ENCODE data around the gene OR6K3.

OR6K3 gene

GRCh38 chr1:158720620-158721019, at the start of gene OR6K3:
OR6K3 (minus strand) TSS chr1:158720720; CDS start chr1:158718115, 2,605 bp downstream.
- Histone ChIP-seq H3K36me3 (ENCODE audit: control insufficient read depth, low read length) (no peaks in the 10 kb centered on the region), H3K27ac (ENCODE audit: low read depth, low read length) (no peak within 1 kb of the TSS), H3K79me2 (ENCODE audit: control insufficient read depth, low read length) (no peaks in the 10 kb centered on the region), H3K4me2 (ENCODE audit: low read length) (no peak within 1 kb of the TSS), H3K27me3 (ENCODE audit: control insufficient read depth, low read length) (0 out of 2 replicates have a peak, but pooled peaks cover 7% of the 10 kb centered on the region), H3K9me3 (ENCODE audit: control insufficient read depth, insufficient read depth, low read length) (no peaks in the 10 kb centered on the region), H3K4me1 (ENCODE audit: control insufficient read depth, low read length) (no peaks in the 10 kb centered on the region), H3K9me2 (replicated peaks; ENCODE audit: control insufficient read depth, low read length) (no peaks in the 10 kb centered on the region), H4K20me1 (ENCODE audit: control insufficient read depth, insufficient read depth, low read depth, low read length) (no peaks in the 10 kb centered on the region), H3F3A (ENCODE audit: control insufficient read depth, insufficient read depth) (no peaks in the 10 kb centered on the region), H3K4me3 (ENCODE audit: low read length) (no peak within 1 kb of the TSS)
- no peak for TF ChIP-seq EZH2phosphoT487 (IDR thresholded peaks at IDR 0.05; ENCODE audit: borderline replicate concordance, low read length)
- TF ChIP-seq CTCF (IDR thresholded peaks at IDR 0.05; ENCODE audit: low read depth, low read length, poor library complexity, severe bottlenecking): no peak

DNA sequence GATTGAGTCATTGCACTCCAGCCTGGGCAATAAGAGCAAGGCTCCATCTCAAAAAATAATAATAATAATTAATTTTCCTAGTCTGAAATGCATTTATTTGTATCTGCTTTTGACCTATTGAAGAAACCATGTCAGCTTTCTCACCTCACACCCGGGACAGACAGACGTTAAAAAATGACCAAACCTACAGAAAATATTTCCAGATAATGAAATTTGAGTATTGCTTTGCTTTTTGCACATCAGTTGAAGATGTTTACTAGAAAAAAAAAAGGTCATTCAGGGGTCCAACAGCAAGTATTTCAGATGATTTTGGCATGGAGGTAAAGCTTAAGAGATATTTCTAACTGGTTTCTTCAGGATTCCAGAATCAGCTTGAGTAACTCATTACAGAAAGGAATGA, 33.9 kb upstream of the OR6K3 start, which contains the start of gene OR6K6:
TSS of gene OR6K6 (plus strand) at position 301 of the 400 bp plus-strand sequence. CDS start 168 bp downstream, outside the sequence.
- Histone ChIP-seq H4K20me1 (ENCODE audit: control insufficient read depth, insufficient read depth, low read depth, low read length) (no peaks in the 10 kb centered on the region), H3K79me2 (ENCODE audit: control insufficient read depth, low read length) (no peaks in the 10 kb centered on the region), H3K36me3 (ENCODE audit: control insufficient read depth, low read length) (no peaks in the 10 kb centered on the region), H3K27ac (ENCODE audit: low read depth, low read length) (no peak within 1 kb of the TSS), H3K4me2 (ENCODE audit: low read length) (no peak within 1 kb of the TSS), H3K27me3 (ENCODE audit: control insufficient read depth, low read length) (0 out of 2 replicates have a peak, but pooled peaks cover 2% of the 10 kb centered on the region), H3K4me1 (ENCODE audit: control insufficient read depth, low read length) (no peaks in the 10 kb centered on the region), H3K9me3 (ENCODE audit: control insufficient read depth, insufficient read depth, low read length) (no peaks in the 10 kb centered on the region), H3K4me3 (ENCODE audit: low read length) (no peak within 1 kb of the TSS), H3F3A (ENCODE audit: control insufficient read depth, insufficient read depth) (no peaks in the 10 kb centered on the region), H3K9me2 (replicated peaks; ENCODE audit: control insufficient read depth, low read length) (no peaks in the 10 kb centered on the region)
- TF ChIP-seq EZH2phosphoT487 (IDR thresholded peaks at IDR 0.05; ENCODE audit: borderline replicate concordance, low read length) (no peak), CTCF (IDR thresholded peaks at IDR 0.05; ENCODE audit: low read depth, low read length, poor library complexity, severe bottlenecking) (no peak)

- H3K9me3 ChIP-seq (ENCODE audit: control insufficient read depth, insufficient read depth, low read length): no peaks in the 10 kb centered on the region
- H3K36me3 ChIP-seq (ENCODE audit: control insufficient read depth, low read length): no peaks in the 10 kb centered on the region
- 0 out of 2 replicates have a peak, but pooled peaks cover 2% of the 10 kb centered on the region for H3K27me3 ChIP-seq (ENCODE audit: control insufficient read depth, low read length)
- no peak overlapping the region for H3K27ac ChIP-seq (ENCODE audit: low read depth, low read length)
- H3F3A ChIP-seq (ENCODE audit: control insufficient read depth, insufficient read depth): no peaks in the 10 kb centered on the region
- TF ChIP-seq CTCF (IDR thresholded peaks at IDR 0.05; ENCODE audit: low read depth, low read length, poor library complexity, severe bottlenecking) (no peak), EZH2phosphoT487 (IDR thresholded peaks at IDR 0.05; ENCODE audit: borderline replicate concordance, low read length) (no peak)
- no peaks in the 10 kb centered on the region for H4K20me1 ChIP-seq (ENCODE audit: control insufficient read depth, insufficient read depth, low read depth, low read length)
- H3K4me1 ChIP-seq (ENCODE audit: control insufficient read depth, low read length): no peaks in the 10 kb centered on the region
- H3K4me2 ChIP-seq (ENCODE audit: low read length): no peak overlapping the region
- H3K4me3 ChIP-seq (ENCODE audit: low read length): no peak overlapping the region
- no peaks in the 10 kb centered on the region for H3K79me2 ChIP-seq (ENCODE audit: control insufficient read depth, low read length)
- H3K9me2 ChIP-seq (replicated peaks; ENCODE audit: control insufficient read depth, low read length): no peaks in the 10 kb centered on the region
Observed at GRCh38 chr1:158752155-158752712, 31.7 kb upstream of the OR6K3 start.
